Panc1 (cell line): ENCODE data around the gene PIGL. TPM values are rescaled to one million over a fixed set of nuclear protein-coding genes. Genes with fewer than 3 reads are reported as not detected.

Source experiments
- ATAC-seq: fragments of 200-7000 bp; cut with Tn5 transposase; 2 replicates; pipeline ENCODE4 v1.9.1; 2020; ENCODE audit warnings: mild to moderate bottlenecking, moderate library complexity
- BruUV-seq: library from RNA; stranded (reverse); fragments of 400-500 nt; replicated peaks from 2 replicates; lab custom pipeline; 2021; lab: Mats Ljungman, UMichigan
- CTCF ChIA-PET: fragments of 300-600 bp; sonication (Branson Sonifier 250); formaldehyde crosslinking; loops from one replicate; lab custom pipeline; 2022; ENCODE audit warnings: antibody characterized with exemption; lab: Charles Lee
- POLR2A ChIA-PET: fragments of 300-600 bp; sonication (Branson Sonifier 250); formaldehyde crosslinking; loops from one replicate; lab custom pipeline; 2022; ENCODE audit warnings: antibody characterized with exemption; lab: Charles Lee
- DNase-seq: peaks from one replicate; pipeline ENCODE4 v3.0.0-alpha.2; 2010; ENCODE audit warnings: low read depth, low spot score
- H3K27ac ChIP-seq: 2 replicates; pipeline ENCODE4 v1.5.1; 2011; ENCODE audit warnings: mild to moderate bottlenecking, low read length, inconsistent platforms
- H3K27me3 ChIP-seq: fragments of 200-500 bp; sonication (Bioruptor generic); 2 replicates; pipeline ENCODE4 v1.6.0; 2014; ENCODE audit warnings: low read length, inconsistent platforms; ENCODE audit not compliant: control insufficient read depth, insufficient read depth
- H3K36me3 ChIP-seq: fragments of 200-500 bp; sonication (Bioruptor generic); 2 replicates; pipeline ENCODE4 v1.5.1; 2014; ENCODE audit warnings: inconsistent platforms, mild to moderate bottlenecking, low read length, moderate library complexity; ENCODE audit not compliant: control insufficient read depth, insufficient read depth
- H3K4me1 ChIP-seq: 2 replicates; pipeline ENCODE4 v1.5.1; 2011; ENCODE audit warnings: inconsistent platforms, mild to moderate bottlenecking, low read length, moderate library complexity; ENCODE audit not compliant: control insufficient read depth, insufficient read depth
- H3K4me3 ChIP-seq, 2 experiments: 2 replicates each; pipeline ENCODE4 v1.5.1; 2011 to 2012; ENCODE audit warnings: low read depth in 2 of 2, low read length in 2 of 2, mild to moderate bottlenecking in 2 of 2, inconsistent platforms in 1 of 2, moderate library complexity in 1 of 2
- H3K9me3 ChIP-seq: fragments of 200-500 bp; sonication (Bioruptor generic); 2 replicates; pipeline ENCODE4 v1.5.1; 2014; ENCODE audit warnings: low read depth, mild to moderate bottlenecking, inconsistent platforms, low read length, moderate library complexity; ENCODE audit not compliant: control insufficient read depth, insufficient read depth
- POLR2AphosphoS5 ChIP-seq: IDR thresholded peaks from 2 replicates; pipeline ENCODE4 v1.6.1; 2012; ENCODE audit warnings: mild to moderate bottlenecking, low read depth, low read length, moderate library complexity
- SIN3A ChIP-seq: IDR thresholded peaks from 2 replicates; pipeline ENCODE4 v1.6.1; 2012; ENCODE audit warnings: low read depth, mild to moderate bottlenecking, low read length, moderate library complexity, borderline replicate concordance; ENCODE audit not compliant: insufficient read depth
- TCF7L2 ChIP-seq: IDR thresholded peaks from 2 replicates; pipeline ENCODE4 v1.6.1; 2011; ENCODE audit warnings: mild to moderate bottlenecking, low read depth, low read length, inconsistent platforms
- in situ Hi-C: cut with HindIII; loops from 2 replicates; pipeline ENCODE4 v1.10.0; 2016; ENCODE audit warnings: low sequenced_read_pairs, low pct_unique_long_range_greater_than_20kb
- intact Hi-C: fragments of 100-400 bp; cut with micrococcal nuclease; formaldehyde crosslinking; loops from one replicate; pipeline ENCODE4 v1.10.0; 2022; ENCODE audit not compliant: unreplicated experiment
- total RNA-seq: library from RNA; stranded (reverse); gene quantifications from one replicate; pipeline ENCODE4 v1.2.1, GENCODE V29; 2021; ENCODE audit not compliant: unreplicated experiment
- TF ChIP-seq, protein P1 (sequence below), 2 experiments: IDR thresholded peaks; 2 replicates each; pipeline ENCODE4 v1.6.1; 2011 to 2012; ENCODE audit warnings: low read depth in 2 of 2, control low read depth in 1 of 2, low read length in 1 of 2, mild to moderate bottlenecking in 1 of 2, moderate library complexity in 1 of 2; ENCODE audit not compliant: insufficient read depth in 1 of 2
- TF ChIP-seq, protein P2 (sequence below): fragments of 450-650 bp; IDR thresholded peaks from 2 replicates; pipeline ENCODE4 v1.5.1; 2017; ENCODE audit warnings: mild to moderate bottlenecking

The PIGL gene
- total RNA-seq, 1 experiment from 2014 or later, result 14.8 TPM

DNA sequence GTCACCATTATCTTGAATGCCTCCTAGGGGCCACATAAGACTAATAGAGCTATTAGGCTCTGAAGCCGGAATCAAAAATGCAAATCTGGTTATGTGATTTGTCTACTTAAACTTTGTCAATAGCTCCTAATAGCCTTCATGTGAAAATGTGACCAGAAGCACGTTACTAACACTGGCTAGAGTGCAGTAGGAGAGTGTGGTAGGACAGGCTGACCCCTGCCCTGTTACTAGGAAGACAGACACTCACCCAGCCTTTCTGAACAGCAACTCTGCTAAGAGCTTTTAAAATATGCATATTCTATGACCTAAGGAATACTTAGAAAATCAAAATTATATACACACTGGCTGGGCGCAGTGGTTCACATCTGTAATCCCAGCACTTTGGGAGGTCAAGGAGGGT is 110.0 kb downstream of the PIGL start:
- H3K36me3 ChIP-seq, result no peaks in the 10 kb centered on the region
- H3K27ac ChIP-seq, result no peak overlapping the region
- TF ChIP-seq, protein P1, sequence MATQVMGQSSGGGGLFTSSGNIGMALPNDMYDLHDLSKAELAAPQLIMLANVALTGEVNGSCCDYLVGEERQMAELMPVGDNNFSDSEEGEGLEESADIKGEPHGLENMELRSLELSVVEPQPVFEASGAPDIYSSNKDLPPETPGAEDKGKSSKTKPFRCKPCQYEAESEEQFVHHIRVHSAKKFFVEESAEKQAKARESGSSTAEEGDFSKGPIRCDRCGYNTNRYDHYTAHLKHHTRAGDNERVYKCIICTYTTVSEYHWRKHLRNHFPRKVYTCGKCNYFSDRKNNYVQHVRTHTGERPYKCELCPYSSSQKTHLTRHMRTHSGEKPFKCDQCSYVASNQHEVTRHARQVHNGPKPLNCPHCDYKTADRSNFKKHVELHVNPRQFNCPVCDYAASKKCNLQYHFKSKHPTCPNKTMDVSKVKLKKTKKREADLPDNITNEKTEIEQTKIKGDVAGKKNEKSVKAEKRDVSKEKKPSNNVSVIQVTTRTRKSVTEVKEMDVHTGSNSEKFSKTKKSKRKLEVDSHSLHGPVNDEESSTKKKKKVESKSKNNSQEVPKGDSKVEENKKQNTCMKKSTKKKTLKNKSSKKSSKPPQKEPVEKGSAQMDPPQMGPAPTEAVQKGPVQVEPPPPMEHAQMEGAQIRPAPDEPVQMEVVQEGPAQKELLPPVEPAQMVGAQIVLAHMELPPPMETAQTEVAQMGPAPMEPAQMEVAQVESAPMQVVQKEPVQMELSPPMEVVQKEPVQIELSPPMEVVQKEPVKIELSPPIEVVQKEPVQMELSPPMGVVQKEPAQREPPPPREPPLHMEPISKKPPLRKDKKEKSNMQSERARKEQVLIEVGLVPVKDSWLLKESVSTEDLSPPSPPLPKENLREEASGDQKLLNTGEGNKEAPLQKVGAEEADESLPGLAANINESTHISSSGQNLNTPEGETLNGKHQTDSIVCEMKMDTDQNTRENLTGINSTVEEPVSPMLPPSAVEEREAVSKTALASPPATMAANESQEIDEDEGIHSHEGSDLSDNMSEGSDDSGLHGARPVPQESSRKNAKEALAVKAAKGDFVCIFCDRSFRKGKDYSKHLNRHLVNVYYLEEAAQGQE (IDR thresholded peaks at IDR 0.05; ENCODE audit: insufficient read depth in 1 of 2, low read depth in 2 of 2, low read length in 1 of 2), result no peak
- TF ChIP-seq TCF7L2 (no peak), POLR2AphosphoS5 (no peak), SIN3A (no peak)
- TF ChIP-seq, protein P2, sequence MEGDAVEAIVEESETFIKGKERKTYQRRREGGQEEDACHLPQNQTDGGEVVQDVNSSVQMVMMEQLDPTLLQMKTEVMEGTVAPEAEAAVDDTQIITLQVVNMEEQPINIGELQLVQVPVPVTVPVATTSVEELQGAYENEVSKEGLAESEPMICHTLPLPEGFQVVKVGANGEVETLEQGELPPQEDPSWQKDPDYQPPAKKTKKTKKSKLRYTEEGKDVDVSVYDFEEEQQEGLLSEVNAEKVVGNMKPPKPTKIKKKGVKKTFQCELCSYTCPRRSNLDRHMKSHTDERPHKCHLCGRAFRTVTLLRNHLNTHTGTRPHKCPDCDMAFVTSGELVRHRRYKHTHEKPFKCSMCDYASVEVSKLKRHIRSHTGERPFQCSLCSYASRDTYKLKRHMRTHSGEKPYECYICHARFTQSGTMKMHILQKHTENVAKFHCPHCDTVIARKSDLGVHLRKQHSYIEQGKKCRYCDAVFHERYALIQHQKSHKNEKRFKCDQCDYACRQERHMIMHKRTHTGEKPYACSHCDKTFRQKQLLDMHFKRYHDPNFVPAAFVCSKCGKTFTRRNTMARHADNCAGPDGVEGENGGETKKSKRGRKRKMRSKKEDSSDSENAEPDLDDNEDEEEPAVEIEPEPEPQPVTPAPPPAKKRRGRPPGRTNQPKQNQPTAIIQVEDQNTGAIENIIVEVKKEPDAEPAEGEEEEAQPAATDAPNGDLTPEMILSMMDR, result no peak
- H3K4me1 ChIP-seq, result peaks cover 27% of the 10 kb centered on the region
- ChIA-PET CTCF (no interaction called here), POLR2A (no interaction called here)
- DNase-seq, result no peak
- BruUV-seq, result no TSS peak
- no peak for ATAC-seq
- intact Hi-C loops, result no loop called here
- in situ Hi-C loops, result no loop called here
- H3K4me3 ChIP-seq, result no peak overlapping the region
- H3K27me3 ChIP-seq, result no peaks in the 10 kb centered on the region
- H3K9me3 ChIP-seq, result no peaks in the 10 kb centered on the region

DNA sequence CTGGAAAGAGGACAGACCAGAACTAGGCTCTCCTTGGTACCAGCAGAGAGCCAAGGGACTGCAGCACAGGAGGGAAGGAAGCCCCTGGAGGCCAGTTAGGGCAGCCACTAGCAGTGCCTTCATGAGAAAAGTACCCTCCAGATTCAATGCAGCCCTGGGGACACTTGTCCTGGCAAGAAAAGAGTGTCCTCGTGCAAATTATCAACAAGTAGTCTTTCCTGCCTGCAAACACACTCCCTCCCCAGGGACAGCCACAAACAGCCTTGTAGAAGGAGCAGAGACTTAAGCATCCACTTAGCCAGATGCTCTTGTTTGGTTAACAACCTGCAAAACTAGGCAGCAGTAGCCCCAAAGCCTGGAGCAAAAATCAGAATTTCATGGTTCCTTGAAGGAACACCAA is 112.0 kb downstream of the PIGL start:
- ChIA-PET CTCF (no interaction called here), POLR2A (no interaction called here)
- Histone ChIP-seq H3K9me3 (no peaks in the 10 kb centered on the region), H3K4me1 (peaks cover 33% of the 10 kb centered on the region), H3K27ac (peak overlapping the region; percentile 64), H3K4me3 (no peak overlapping the region), H3K27me3 (no peaks in the 10 kb centered on the region), H3K36me3 (no peaks in the 10 kb centered on the region)
- intact Hi-C loops, result no loop called here
- ATAC-seq (peak; percentile 33), DNase-seq (no peak)
- in situ Hi-C loops, result no loop called here
- BruUV-seq, result no TSS peak
- TF ChIP-seq, protein P2, result no peak
- no peak for TF ChIP-seq TCF7L2
- TF ChIP-seq, protein P1 (IDR thresholded peaks at IDR 0.05; ENCODE audit: insufficient read depth in 1 of 2, low read depth in 2 of 2, low read length in 1 of 2), result no peak
- TF ChIP-seq POLR2AphosphoS5, result no peak
- no peak for TF ChIP-seq SIN3A
